ENCODE measurements around the gene NOX3. TPM values are rescaled to one million over a fixed set of nuclear protein-coding genes. Genes with fewer than 3 reads are reported as not detected.
A peak's percentile ranks its signal among the peaks of the same experiment; 100 is the strongest.

NOX3 gene
- total RNA-seq, 1 donor = not detected

DNA sequence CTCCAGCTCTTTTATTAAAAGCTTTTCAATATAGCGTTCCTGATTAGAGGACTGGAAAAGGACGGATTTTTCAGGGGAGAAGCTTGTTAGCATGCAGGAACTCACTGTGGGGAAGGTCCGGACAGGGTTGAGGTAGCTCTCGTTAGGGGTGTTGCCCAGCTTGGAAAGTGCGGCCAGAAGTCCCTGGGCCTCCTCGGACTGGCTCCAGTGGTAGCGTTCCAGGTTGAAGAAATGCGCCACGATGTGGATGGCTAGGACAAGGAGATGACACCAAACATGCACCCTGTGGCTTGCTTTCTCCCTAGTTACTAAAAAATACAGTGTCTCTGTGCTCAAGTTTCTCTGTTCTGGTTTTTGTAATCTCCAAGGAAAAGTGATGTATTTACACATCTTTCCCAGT lies 12.5 kb downstream of the NOX3 start:
- DNase-seq (ENCODE audit: low read depth) = no peak
- H3K4me3 ChIP-seq (ENCODE audit: low read depth, low read length) = no peak overlapping the region

DNA sequence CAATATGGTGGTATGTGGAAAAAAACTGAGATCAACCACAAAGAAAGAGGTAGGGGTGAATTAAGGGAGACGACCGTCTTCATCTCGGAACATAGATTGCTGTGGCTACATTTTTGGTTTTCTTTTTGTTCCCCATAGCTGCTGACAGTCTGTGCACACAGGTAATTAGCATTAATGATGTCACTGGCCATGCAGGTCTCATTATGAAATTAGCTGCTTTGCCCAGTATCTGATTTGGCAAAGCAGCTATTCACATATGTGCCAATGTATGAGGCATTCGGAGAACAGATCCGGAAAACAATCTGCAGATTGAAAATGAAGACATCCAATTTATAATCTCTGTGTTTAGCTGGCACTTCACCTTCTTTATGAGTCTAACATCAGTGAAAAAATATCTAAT lies 13.1 kb downstream of the NOX3 start:
- TF ChIP-seq, protein P1, sequence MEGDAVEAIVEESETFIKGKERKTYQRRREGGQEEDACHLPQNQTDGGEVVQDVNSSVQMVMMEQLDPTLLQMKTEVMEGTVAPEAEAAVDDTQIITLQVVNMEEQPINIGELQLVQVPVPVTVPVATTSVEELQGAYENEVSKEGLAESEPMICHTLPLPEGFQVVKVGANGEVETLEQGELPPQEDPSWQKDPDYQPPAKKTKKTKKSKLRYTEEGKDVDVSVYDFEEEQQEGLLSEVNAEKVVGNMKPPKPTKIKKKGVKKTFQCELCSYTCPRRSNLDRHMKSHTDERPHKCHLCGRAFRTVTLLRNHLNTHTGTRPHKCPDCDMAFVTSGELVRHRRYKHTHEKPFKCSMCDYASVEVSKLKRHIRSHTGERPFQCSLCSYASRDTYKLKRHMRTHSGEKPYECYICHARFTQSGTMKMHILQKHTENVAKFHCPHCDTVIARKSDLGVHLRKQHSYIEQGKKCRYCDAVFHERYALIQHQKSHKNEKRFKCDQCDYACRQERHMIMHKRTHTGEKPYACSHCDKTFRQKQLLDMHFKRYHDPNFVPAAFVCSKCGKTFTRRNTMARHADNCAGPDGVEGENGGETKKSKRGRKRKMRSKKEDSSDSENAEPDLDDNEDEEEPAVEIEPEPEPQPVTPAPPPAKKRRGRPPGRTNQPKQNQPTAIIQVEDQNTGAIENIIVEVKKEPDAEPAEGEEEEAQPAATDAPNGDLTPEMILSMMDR (IDR thresholded peaks at IDR 0.05; ENCODE audit: insufficient read depth, low read length) = no peak
- H3K4me3 ChIP-seq (ENCODE audit: low read depth, low read length) = no peak overlapping the region
- no peak for DNase-seq (ENCODE audit: low read depth)

More for the DNA sequence above, 12.5 kb downstream of the NOX3 start:
- TF ChIP-seq, protein P1 (IDR thresholded peaks at IDR 0.05; ENCODE audit: insufficient read depth, low read length) = no peak

DNA sequence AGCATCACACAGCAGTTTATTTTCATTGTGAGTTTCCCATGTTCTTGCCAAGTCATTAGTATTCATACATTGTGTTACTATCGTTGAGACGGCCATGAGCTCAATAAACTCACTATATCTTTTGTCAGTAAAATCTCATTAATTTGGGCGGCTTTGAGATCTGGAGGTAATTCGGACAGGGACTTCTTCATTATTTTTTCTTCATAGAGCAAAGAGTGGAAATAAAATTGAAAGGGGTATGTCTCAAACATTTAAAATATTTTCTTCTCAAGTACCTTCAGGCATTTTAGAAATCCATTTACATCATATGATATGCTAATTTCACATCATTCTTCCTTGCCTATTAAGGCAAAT lies 14.6 kb downstream of the NOX3 start:
- H3K4me3 ChIP-seq (ENCODE audit: low read depth, low read length) = no peak overlapping the region
- TF ChIP-seq, protein P1 (IDR thresholded peaks at IDR 0.05; ENCODE audit: insufficient read depth, low read length) = no peak
- DNase-seq (ENCODE audit: low read depth) = no peak

DNA sequence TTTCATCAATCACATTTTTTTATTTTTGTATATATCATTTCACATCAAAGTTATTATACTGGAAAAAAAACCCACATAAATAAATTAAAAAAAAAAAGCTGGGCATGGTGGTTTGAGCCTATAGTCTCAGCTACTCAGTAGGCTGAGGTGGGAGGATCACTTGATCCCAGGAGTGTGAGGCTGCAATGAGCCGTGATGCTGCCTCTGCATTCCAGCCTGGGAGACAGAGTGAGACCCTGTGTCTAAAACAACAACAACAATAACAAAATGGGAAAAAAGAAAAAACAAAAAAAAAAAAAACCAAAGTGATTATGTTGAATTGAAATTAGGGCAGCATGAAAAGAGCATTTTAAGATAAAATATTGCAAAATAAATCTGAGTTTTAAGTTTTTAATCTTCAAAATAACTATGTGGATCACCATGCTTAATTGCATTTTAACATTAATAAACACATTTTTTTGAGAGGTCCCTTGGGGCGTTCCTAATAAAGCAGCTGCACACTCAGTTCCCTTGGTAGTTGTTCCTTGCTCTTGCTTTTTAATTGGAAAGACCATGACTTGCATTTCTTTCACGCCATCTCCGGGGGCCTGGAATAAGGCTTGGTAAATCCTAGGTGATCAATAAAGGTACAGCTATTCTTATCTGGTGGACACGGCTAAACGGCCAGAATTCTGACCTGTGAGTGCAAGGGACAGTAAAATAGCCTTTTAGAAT lies 15.1 kb downstream of the NOX3 start:
- TF ChIP-seq, protein P1 (IDR thresholded peaks at IDR 0.05; ENCODE audit: insufficient read depth, low read length) = no peak
- no peak overlapping the region for H3K4me3 ChIP-seq (ENCODE audit: low read depth, low read length)
- DNase-seq (ENCODE audit: low read depth) = no peak

DNA sequence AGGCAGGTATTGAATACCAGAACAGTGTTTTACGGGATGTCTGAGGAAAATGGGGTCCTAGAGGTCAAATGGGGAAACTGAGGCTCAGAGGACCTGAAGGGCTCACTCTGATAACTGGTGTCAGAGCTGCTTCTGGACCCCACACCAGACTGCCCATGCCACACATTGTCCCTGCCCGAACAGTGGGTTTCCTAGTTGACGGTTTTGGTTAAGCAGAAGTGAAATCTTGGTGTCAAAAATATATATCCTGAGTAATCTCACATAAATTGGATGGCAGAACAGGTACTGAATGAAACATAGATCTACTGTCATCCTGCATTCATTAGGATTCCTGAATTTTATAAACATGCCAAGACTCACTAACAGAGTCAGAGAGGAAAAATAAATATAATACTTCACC lies 16.3 kb downstream of the NOX3 start:
- no peak for DNase-seq (ENCODE audit: low read depth)
- TF ChIP-seq, protein P1 (IDR thresholded peaks at IDR 0.05; ENCODE audit: insufficient read depth, low read length) = no peak

DNA sequence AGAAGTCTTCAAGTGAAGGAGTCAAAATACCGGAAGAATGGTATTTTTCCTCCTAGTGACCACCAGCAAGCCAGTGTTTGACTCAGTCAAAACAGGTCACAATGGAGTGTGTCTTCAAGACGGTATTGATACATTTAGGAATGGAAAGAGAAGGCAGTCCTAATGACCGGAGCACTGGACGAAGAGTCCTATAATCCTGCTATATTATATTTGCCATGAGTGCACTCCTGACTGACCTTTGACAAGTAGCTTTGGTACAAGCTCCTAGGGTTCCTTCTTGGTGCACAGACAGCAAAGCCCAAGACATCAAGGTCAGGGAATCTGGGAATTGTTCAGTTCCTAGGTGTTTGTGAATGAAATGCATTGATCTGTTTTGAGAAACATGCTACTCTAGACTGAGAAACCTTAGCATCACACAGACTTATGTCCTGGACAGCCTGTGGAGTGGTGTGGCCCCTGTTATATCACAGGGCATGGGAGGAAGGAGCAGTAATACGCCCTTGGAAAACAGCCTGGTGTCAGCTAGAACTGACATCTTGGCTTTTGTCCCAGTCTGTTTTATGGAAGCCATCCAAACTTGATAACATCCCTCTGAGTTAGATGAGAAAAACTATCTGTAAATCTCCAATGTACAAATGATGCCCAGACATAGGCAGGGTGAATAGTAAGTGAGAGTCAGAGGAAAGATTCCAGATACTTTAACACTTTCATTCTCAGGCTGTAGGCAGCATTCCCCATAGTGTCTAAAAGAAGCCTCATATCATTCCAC lies 18.5 kb downstream of the NOX3 start:
- DNase-seq (ENCODE audit: low read depth) = peak; percentile 75
- TF ChIP-seq, protein P1 (IDR thresholded peaks at IDR 0.05; ENCODE audit: insufficient read depth, low read length) = no peak
- no peak overlapping the region for H3K4me3 ChIP-seq (ENCODE audit: low read depth, low read length)

More for the DNA sequence above, 16.3 kb downstream of the NOX3 start:
- H3K4me3 ChIP-seq (ENCODE audit: low read depth, low read length) = no peak overlapping the region

Data from fibroblast of the aortic adventitia (primary cell).